ENCODE data around the gene LRRC46.

GRCh38 chr17:47872651-47873161 is 41.2 kb downstream of the LRRC46 start:
- TF ChIP-seq POLR2A (IDR thresholded peaks at IDR 0.05): no peak
- TF ChIP-seq CTCF (IDR thresholded peaks at IDR 0.05): no peak
